Activated CD8-positive, alpha-beta T cell treated with anti-CD3 and anti-CD28 coated beads for 36 hours (primary cell): Measurements from ENCODE around the gene EXOC8. TPM values are rescaled to one million over a fixed set of nuclear protein-coding genes. Genes with fewer than 3 reads are reported as not detected.

Source experiments
- ATAC-seq: fragments of 200-7000 bp; cut with Tn5 transposase; one replicate; pipeline ENCODE4 v1.10.0; 2021; ENCODE audit warnings: mild to moderate bottlenecking, moderate library complexity
- CTCF ChIA-PET: fragments of 350-600 bp; sonication (Branson Sonifier 250); formaldehyde crosslinking; loops from one replicate; lab custom pipeline; 2021; ENCODE audit warnings: antibody characterized with exemption; lab: Charles Lee
- POLR2A ChIA-PET: fragments of 350-600 bp; sonication (Branson Sonifier 250); formaldehyde crosslinking; loops from one replicate; lab custom pipeline; 2021; ENCODE audit warnings: antibody characterized with exemption; lab: Charles Lee
- DNase-seq: peaks from one replicate; pipeline ENCODE4 v3.0.0-alpha.2; 2020
- H3K27ac Mint-ChIP-seq: one replicate; pipeline ENCODE4 v1.8.0; 2021; ENCODE audit warnings: mild to moderate bottlenecking, mixed read lengths
- H3K27me3 Mint-ChIP-seq: one replicate; pipeline ENCODE4 v1.8.0; 2021; ENCODE audit warnings: mixed read lengths
- H3K36me3 Mint-ChIP-seq: one replicate; pipeline ENCODE4 v1.8.0; 2021; ENCODE audit warnings: low read depth, mixed read lengths
- H3K4me1 Mint-ChIP-seq: one replicate; pipeline ENCODE4 v1.8.0; 2021; ENCODE audit warnings: low read depth, mixed read lengths
- H3K4me3 Mint-ChIP-seq: one replicate; pipeline ENCODE4 v1.8.0; 2021; ENCODE audit warnings: mild to moderate bottlenecking, moderate library complexity, mixed read lengths
- H3K9me3 Mint-ChIP-seq: one replicate; pipeline ENCODE4 v1.8.0; 2021; ENCODE audit warnings: mixed read lengths
- intact Hi-C: fragments of 100-400 bp; cut with micrococcal nuclease; formaldehyde crosslinking; loops from one replicate; pipeline ENCODE4 v1.10.0; 2022
- total RNA-seq, 2 experiments: library from RNA; stranded (reverse); gene quantifications; one replicate each; pipeline ENCODE4 v1.2.3, GENCODE V29; 2021
- TF ChIP-seq, protein P1 (sequence below): fragments of 200-600 bp; IDR thresholded peaks from one replicate; pipeline ENCODE4 v1.8.0; 2022; ENCODE audit warnings: antibody characterized with exemption, mild to moderate bottlenecking

Gene EXOC8
- total RNA-seq, 2 experiments from 2014 or later: 12.8 to 13.7 TPM

DNA sequence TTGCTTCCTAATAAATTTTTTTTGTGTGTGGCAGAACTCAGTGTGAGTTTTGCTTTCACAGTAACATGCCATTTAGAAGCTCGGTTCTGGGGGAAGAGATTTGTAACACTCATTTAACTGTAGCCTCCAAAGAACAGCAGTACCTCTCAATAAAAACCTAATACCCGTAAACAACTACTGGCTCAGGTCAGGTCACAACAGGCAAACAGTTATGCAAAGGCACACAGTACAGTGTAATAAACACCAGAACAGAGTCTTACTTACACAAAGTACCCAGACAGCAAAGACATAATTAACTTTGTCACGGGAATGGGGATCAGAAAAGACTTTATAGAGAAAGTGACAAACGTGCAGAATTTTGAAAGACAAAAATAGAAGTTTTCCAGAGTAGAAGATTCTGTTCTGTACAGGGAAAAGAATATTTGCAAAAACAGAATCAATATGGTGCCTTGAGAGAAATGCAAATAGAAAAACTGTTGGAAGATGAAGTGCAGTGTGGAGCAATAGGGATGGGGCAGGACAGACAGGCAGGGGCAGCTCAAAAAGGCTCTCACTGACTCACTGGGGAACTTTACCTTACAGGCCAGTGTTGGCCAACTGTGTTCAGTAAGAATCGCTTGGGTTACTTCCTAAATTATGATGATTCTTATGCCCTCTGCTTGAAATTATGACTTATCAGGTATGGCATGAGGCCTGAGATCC, 45.7 kb upstream of the EXOC8 start:
- Mint-ChIP-seq H3K27me3 (no peaks in the 10 kb centered on the region), H3K4me3 (no peak overlapping the region), H3K4me1 (peaks cover 35% of the 10 kb centered on the region), H3K36me3 (peaks cover 7% of the 10 kb centered on the region), H3K9me3 (no peaks in the 10 kb centered on the region), H3K27ac (no peak overlapping the region)
- TF ChIP-seq, protein P1, sequence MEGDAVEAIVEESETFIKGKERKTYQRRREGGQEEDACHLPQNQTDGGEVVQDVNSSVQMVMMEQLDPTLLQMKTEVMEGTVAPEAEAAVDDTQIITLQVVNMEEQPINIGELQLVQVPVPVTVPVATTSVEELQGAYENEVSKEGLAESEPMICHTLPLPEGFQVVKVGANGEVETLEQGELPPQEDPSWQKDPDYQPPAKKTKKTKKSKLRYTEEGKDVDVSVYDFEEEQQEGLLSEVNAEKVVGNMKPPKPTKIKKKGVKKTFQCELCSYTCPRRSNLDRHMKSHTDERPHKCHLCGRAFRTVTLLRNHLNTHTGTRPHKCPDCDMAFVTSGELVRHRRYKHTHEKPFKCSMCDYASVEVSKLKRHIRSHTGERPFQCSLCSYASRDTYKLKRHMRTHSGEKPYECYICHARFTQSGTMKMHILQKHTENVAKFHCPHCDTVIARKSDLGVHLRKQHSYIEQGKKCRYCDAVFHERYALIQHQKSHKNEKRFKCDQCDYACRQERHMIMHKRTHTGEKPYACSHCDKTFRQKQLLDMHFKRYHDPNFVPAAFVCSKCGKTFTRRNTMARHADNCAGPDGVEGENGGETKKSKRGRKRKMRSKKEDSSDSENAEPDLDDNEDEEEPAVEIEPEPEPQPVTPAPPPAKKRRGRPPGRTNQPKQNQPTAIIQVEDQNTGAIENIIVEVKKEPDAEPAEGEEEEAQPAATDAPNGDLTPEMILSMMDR: no peak
- POLR2A ChIA-PET: no interaction called here
- ATAC-seq: no peak
- CTCF ChIA-PET: no interaction called here
- DNase-seq: no peak
- intact Hi-C loops: no loop called here

DNA sequence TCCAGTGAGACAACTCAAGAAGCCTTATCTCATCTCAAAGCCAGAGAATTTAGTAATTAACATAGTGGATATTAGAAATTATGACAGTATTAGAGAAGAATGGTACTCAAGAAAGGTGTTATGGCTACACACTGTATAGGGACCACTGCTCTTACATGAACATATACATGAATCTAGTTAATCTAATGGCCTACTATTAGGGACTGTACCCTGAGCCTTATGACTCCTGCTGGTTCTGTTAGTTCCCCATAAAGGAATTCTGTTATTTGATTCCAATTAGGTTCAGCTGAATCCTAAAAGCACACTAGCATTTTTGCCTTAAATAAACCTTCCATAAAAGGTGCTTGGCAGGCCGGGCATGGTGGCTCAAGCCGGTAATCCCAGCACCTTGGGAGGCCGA, 44.8 kb upstream of the EXOC8 start:
- Mint-ChIP-seq H3K27ac (no peak overlapping the region), H3K4me3 (no peak overlapping the region), H3K4me1 (peaks cover 36% of the 10 kb centered on the region), H3K9me3 (no peaks in the 10 kb centered on the region), H3K27me3 (no peaks in the 10 kb centered on the region), H3K36me3 (peaks cover 2% of the 10 kb centered on the region)
- intact Hi-C loops: no loop called here
- POLR2A ChIA-PET: no interaction called here
- TF ChIP-seq, protein P1: no peak
- ATAC-seq (no peak), DNase-seq (no peak)
- CTCF ChIA-PET: no interaction called here

DNA sequence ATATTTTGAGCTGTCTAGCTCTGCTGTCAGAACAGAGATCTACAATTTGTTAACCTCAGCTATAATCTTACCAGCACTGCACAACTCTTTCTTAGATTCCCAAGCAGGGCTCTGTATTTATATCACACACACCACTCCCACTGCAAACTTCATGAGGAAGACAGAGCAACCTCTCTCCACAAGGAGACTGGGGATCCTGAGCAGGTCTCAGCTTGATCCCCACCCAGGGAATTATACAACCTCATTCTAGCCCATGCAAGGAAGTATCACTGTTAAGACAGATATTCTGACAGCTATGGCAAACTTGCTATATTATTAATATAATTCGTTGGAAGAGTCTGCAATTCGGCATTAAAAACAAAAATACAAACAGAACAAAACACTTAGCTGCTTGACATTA, 44.1 kb upstream of the EXOC8 start:
- Mint-ChIP-seq H3K4me3 (no peak overlapping the region), H3K9me3 (no peaks in the 10 kb centered on the region), H3K27ac (no peak overlapping the region), H3K36me3 (no peaks in the 10 kb centered on the region), H3K4me1 (peaks cover 39% of the 10 kb centered on the region), H3K27me3 (no peaks in the 10 kb centered on the region)
- DNase-seq: no peak
- no peak for ATAC-seq
- ChIA-PET CTCF (interaction anchor here (1.4 kb wide), 1 partner anchor 213 kb away, joined by 4 read pairs; no protein-coding TSS in a partner anchor), POLR2A (no interaction called here)
- intact Hi-C loops: no loop called here
- TF ChIP-seq, protein P1: no peak

DNA sequence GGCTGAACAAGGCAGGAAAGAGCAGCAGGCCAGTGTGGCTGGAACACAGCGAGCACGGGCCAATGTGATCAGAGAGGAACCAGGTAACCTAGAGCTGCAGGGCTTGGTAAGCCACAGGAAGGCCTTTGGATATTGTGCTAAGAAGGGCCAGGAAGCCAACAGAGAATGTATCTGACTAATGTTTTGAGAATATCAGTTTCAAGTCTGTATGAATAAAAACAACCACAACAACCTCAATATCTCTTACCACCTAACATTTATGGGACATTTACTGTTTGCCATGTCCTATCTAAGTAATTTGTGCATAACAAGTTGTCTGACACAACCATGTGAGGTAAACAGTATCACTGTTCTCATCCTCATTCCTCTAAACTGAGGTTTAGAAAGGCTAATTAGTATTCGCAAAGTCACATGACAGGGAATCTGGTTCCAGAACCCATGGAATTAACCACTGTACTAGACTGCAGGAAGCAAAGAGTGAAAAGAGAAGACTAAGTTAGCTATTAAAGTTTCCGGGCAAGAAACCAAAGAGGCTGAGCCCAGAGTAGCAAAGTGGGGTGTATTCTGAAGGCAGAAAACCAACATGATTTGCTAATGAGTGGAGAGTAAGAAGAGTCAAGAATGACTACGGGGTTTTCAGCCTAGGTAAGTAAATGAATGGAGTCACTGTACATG, 39.4 kb upstream of the EXOC8 start:
- Mint-ChIP-seq H3K27me3 (no peaks in the 10 kb centered on the region), H3K4me1 (peaks cover 45% of the 10 kb centered on the region), H3K4me3 (no peak overlapping the region), H3K36me3 (no peaks in the 10 kb centered on the region), H3K9me3 (no peaks in the 10 kb centered on the region), H3K27ac (peak overlapping the region; percentile 56)
- peak; percentile 53 for DNase-seq
- intact Hi-C loops: no loop called here
- TF ChIP-seq, protein P1: no peak
- CTCF ChIA-PET: no interaction called here
- ATAC-seq: peak; percentile 92
- POLR2A ChIA-PET: no interaction called here

DNA sequence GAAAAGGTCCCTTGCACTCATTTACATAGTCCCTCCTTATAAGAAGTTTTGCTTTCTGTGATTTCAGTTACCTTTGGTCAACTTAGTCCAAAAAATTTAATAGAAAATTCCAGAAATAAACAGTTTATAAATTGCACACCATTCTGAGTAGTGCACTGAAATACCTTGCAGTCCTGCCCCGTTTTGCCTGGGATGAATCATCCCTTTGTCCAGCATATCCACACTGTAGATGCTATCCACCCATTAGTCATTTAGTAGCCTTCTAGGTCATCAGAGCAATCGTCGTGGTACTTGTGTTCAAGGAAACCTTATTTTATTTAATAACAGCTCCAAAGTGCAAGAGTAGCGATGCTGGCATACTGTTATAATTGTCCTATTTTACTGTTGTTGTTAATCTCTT, 38.4 kb upstream of the EXOC8 start:
- DNase-seq: no peak
- intact Hi-C loops: no loop called here
- CTCF ChIA-PET: no interaction called here
- H3K27me3 Mint-ChIP-seq: no peaks in the 10 kb centered on the region
- TF ChIP-seq, protein P1: no peak
- ATAC-seq: no peak
- POLR2A ChIA-PET: no interaction called here
- H3K4me1 Mint-ChIP-seq: peaks cover 39% of the 10 kb centered on the region
- no peaks in the 10 kb centered on the region for H3K36me3 Mint-ChIP-seq
- no peak overlapping the region for H3K27ac Mint-ChIP-seq
- no peaks in the 10 kb centered on the region for H3K9me3 Mint-ChIP-seq
- no peak overlapping the region for H3K4me3 Mint-ChIP-seq
